SU-DHL-6 (cell line): ENCODE measurements around the gene DENND5B.

Source experiments
- CTCF ChIP-seq: fragments of 200-600 bp; sonication (generic); IDR thresholded peaks from one replicate; pipeline ENCODE4 v1.5.1; 2017; ENCODE audit warnings: antibody characterized with exemption, mild to moderate bottlenecking, low read length, moderate library complexity; ENCODE audit not compliant: insufficient read depth, poor library complexity, severe bottlenecking
- EZH2phosphoT487 ChIP-seq: fragments of 200-600 bp; sonication (generic), shearing (Covaris generic); conservative IDR thresholded peaks from 2 replicates; pipeline ENCODE4 v1.6.1; 2018; ENCODE audit warnings: mild to moderate bottlenecking, antibody characterized with exemption, low read length, moderate library complexity, mixed read lengths

GRCh38 chr12:31337952-31338351 lies 253.0 kb downstream of the DENND5B start:
- TF ChIP-seq CTCF (no peak), EZH2phosphoT487 (no peak)
